Fibroblast of lung (primary cell): ENCODE data around the gene AP4E1. TPM values are rescaled to one million over a fixed set of nuclear protein-coding genes. Genes with fewer than 3 reads are reported as not detected.

Experiments
- DNase-seq, 2 donors: peaks; one replicate each; pipeline versions ENCODE4 v3.0.0 to v3.0.0-alpha.2; 2010; ENCODE audit warnings: low read depth in 2 of 2
- H2AFZ ChIP-seq: 2 replicates; pipeline ENCODE4 v1.5.1; 2012; ENCODE audit warnings: low read length, control low read depth, inconsistent platforms
- H3K27ac ChIP-seq: 2 replicates; pipeline ENCODE4 v1.5.1; 2011; ENCODE audit warnings: low read length, control low read depth; ENCODE audit not compliant: insufficient read depth
- H3K27me3 ChIP-seq: 2 replicates; pipeline ENCODE4 v1.5.1; 2011; ENCODE audit warnings: mild to moderate bottlenecking, low read length; ENCODE audit not compliant: control insufficient read depth, insufficient read depth
- H3K36me3 ChIP-seq: 2 replicates; pipeline ENCODE4 v1.5.1; 2011; ENCODE audit warnings: low read length; ENCODE audit not compliant: control insufficient read depth, insufficient read depth
- H3K4me1 ChIP-seq: 2 replicates; pipeline ENCODE4 v1.5.1; 2011; ENCODE audit warnings: low read length; ENCODE audit not compliant: control insufficient read depth, insufficient read depth; ENCODE audit errors: extremely low read depth
- H3K4me2 ChIP-seq: 2 replicates; pipeline ENCODE4 v1.5.1; 2011; ENCODE audit warnings: low read length, control low read depth; ENCODE audit not compliant: insufficient read depth; ENCODE audit errors: extremely low read depth
- H3K4me3 ChIP-seq, 4 experiments: fragments of 200-600 bp in 1 of 4; sonication (generic) in 1 of 4; replicated peaks in 1 of 4; 2 replicates each; pipeline ENCODE4 v1.5.1; 2011 to 2016; ENCODE audit warnings: low read length in 4 of 4, low read depth in 3 of 4, mild to moderate bottlenecking in 3 of 4, control low read depth in 2 of 4, inconsistent platforms in 1 of 4, mixed read lengths in 1 of 4; ENCODE audit not compliant: insufficient read depth in 1 of 4; ENCODE audit errors: control extremely low read depth in 1 of 4
- H3K79me2 ChIP-seq: 2 replicates; pipeline ENCODE4 v1.5.1; 2012; ENCODE audit warnings: mild to moderate bottlenecking, low read length, inconsistent platforms; ENCODE audit not compliant: control insufficient read depth, insufficient read depth
- H3K9ac ChIP-seq: 2 replicates; pipeline ENCODE4 v1.5.1; 2011; ENCODE audit warnings: mild to moderate bottlenecking, low read length, control low read depth; ENCODE audit not compliant: insufficient read depth
- H3K9me3 ChIP-seq: 2 replicates; pipeline ENCODE4 v1.5.1; 2012; ENCODE audit warnings: low read depth, low read length; ENCODE audit not compliant: control insufficient read depth, insufficient read depth
- H4K20me1 ChIP-seq: 2 replicates; pipeline ENCODE4 v1.5.1; 2011; ENCODE audit warnings: low read length; ENCODE audit not compliant: control insufficient read depth, insufficient read depth; ENCODE audit errors: extremely low read depth
- EZH2 ChIP-seq: IDR thresholded peaks from 2 replicates; pipeline ENCODE4 v1.5.1; 2012; ENCODE audit warnings: low read length, control low read depth, mild to moderate bottlenecking; ENCODE audit errors: missing control alignments
- polyA minus RNA-seq: library from RNA; depleted of rRNA, polyadenylated mRNA; stranded (reverse); fragments of >200 nt; gene quantifications from 2 replicates; pipeline ENCODE4 v1.2.3, GENCODE V29; 2011; ENCODE audit warnings: low replicate concordance
- polyA plus RNA-seq, 2 donors: library from polyadenylated mRNA; depleted of rRNA in 1 of 2; stranded (reverse) in 1 of 2; unstranded in 1 of 2; fragments of >200 nt; gene quantifications; 2 replicates each; pipeline ENCODE4 v1.2.1, GENCODE V29; 2011 to 2012; ENCODE audit warnings: missing spikeins in 1 of 2
- total RNA-seq: library from RNA; depleted of rRNA; stranded (reverse); fragments of >200 nt; gene quantifications from 2 replicates; pipeline ENCODE4 v1.2.1, GENCODE V29; 2014
- TF ChIP-seq, protein P1 (sequence below), 2 donors: IDR thresholded peaks in 1 of 2; conservative IDR thresholded peaks in 1 of 2; 1 replicate in 1 of 2; 2 replicates in 1 of 2; pipeline ENCODE4 v1.5.1; 2011 to 2012; ENCODE audit warnings: low read length in 2 of 2, control low read depth in 1 of 2, inconsistent platforms in 1 of 2, low read depth in 1 of 2, mild to moderate bottlenecking in 1 of 2

Gene AP4E1
- total RNA-seq, result 14.4 and 19.7 TPM in 2 replicates
- 7.2 and 7.3 TPM in 2 replicates for polyA plus RNA-seq
- 6.6 and 7.6 TPM in 2 replicates for polyA plus RNA-seq (2012)
- polyA minus RNA-seq, result 2.5 and 2.8 TPM in 2 replicates

DNA sequence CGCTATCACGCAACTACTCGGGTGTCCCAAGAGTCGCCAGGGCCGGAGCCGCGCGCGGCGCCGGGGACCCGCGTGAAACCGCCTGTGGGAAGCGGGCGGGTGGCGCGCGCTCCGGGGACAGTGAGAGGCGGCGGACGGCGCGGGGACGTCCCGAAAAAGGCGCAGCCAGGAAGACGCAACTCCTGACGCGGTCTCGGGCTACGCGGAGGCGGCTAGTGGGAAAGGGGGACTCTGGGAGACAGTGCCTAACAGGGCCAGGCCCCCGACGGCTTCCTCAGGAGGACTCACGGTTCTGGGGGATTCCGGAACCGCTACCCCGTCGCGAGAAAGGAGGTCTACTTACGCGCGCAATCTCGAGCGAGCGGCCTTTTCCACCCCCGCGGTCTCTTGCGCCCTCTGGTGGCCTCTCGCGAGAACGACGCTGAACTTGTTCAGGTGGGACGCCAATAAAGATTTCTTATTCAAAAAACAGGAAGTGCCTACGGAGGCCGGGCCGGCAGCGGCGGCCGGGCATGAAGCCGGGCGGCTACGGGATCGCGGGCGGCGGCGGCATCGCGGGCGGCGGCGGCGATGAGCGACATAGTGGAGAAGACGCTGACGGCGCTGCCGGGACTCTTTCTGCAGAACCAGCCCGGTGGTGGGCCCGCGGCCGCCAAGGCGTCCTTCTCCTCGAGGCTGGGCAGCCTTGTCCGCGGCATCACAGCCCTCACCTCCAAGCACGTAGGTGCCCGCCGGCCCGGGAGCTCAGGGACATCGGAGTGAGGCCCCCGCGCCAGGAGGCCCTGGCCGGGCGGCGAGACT is at the start of gene AP4E1:
Gene AP4E1, plus strand, starts transcription at position 475 of the 801 bp plus-strand sequence. Its CDS starts 96 bp downstream, at position 571.
- Histone ChIP-seq H3K4me2 (peak within 1 kb of the TSS; percentile 99), H4K20me1 (no peaks in the 10 kb centered on the region), H2AFZ (peak within 1 kb of the TSS; percentile 99), H3K9ac (peak within 1 kb of the TSS; percentile 91), H3K9me3 (no peaks in the 10 kb centered on the region), H3K79me2 (peaks cover 9% of the 10 kb centered on the region), H3K36me3 (no peaks in the 10 kb centered on the region), H3K27ac (peak within 1 kb of the TSS; percentile 87), H3K27me3 (no peaks in the 10 kb centered on the region), H3K4me3 (peak within 1 kb of the TSS; percentile 75 to 97 (median 94)), H3K4me1 (peaks cover 9% of the 10 kb centered on the region)
- TF ChIP-seq EZH2, result no peak
- TF ChIP-seq, protein P1, sequence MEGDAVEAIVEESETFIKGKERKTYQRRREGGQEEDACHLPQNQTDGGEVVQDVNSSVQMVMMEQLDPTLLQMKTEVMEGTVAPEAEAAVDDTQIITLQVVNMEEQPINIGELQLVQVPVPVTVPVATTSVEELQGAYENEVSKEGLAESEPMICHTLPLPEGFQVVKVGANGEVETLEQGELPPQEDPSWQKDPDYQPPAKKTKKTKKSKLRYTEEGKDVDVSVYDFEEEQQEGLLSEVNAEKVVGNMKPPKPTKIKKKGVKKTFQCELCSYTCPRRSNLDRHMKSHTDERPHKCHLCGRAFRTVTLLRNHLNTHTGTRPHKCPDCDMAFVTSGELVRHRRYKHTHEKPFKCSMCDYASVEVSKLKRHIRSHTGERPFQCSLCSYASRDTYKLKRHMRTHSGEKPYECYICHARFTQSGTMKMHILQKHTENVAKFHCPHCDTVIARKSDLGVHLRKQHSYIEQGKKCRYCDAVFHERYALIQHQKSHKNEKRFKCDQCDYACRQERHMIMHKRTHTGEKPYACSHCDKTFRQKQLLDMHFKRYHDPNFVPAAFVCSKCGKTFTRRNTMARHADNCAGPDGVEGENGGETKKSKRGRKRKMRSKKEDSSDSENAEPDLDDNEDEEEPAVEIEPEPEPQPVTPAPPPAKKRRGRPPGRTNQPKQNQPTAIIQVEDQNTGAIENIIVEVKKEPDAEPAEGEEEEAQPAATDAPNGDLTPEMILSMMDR (conservative IDR thresholded peaks at IDR 0.05 in 1 of 2, IDR thresholded peaks at IDR 0.05 in 1 of 2; ENCODE audit: low read depth in 1 of 2, low read length in 2 of 2), result peak; percentile 79 to 87
- peak; percentile 91 to 95 for DNase-seq

DNA sequence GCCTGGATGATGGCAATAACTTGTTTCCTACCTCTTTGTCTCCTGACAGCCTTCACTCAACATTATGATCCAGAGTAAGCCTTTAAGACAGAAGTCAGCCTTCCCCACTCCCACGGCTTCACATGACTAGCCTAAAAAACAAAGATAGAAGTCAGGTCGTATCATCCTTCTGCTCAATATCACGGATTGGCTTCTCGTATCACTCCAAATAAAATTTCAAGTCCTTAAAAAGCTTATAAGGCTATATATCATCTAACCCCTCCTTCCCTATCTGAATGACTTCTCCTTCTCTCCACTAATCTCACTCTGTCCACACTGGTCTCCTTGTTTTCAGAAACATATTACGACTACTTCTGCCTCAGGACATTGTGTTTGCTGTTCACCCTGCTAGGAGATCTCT is 47.7 kb upstream of the AP4E1 start:
- Histone ChIP-seq H3K4me2 (no peak overlapping the region), H3K27ac (no peak overlapping the region), H3K79me2 (no peaks in the 10 kb centered on the region), H3K36me3 (no peaks in the 10 kb centered on the region), H3K4me1 (no peaks in the 10 kb centered on the region), H3K9me3 (no peaks in the 10 kb centered on the region), H3K27me3 (peaks cover 5% of the 10 kb centered on the region), H2AFZ (no peak overlapping the region), H3K9ac (no peak overlapping the region), H3K4me3 (no peak overlapping the region), H4K20me1 (no peaks in the 10 kb centered on the region)
- no peak for DNase-seq
- no peak for TF ChIP-seq EZH2
- TF ChIP-seq, protein P1 (conservative IDR thresholded peaks at IDR 0.05 in 1 of 2, IDR thresholded peaks at IDR 0.05 in 1 of 2; ENCODE audit: low read depth in 1 of 2, low read length in 2 of 2), result no peak

DNA sequence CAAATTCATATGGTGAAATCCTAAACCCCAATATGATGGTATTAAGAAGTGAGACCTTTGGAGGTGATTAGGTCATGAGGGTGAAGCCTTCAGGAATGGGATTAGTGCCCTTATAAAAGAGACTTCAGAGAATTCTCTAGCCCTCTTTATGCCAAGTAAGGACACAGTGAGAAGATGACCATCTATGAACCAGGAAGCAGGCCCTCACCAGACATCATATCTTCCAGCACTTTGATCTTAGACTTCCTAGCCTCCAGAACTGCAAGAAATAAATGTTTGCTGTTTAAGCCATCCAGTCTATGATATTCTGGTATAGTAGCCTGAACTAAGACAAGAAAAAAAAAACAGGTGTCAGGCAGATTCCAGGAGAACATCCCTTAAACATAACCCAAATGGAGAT is 45.9 kb upstream of the AP4E1 start:
- Histone ChIP-seq H3K9ac (no peak overlapping the region), H3K4me2 (no peak overlapping the region)

More for the DNA sequence above, 45.9 kb upstream of the AP4E1 start:
- Histone ChIP-seq H3K79me2 (no peaks in the 10 kb centered on the region), H3K27ac (no peak overlapping the region), H3K4me1 (no peaks in the 10 kb centered on the region), H2AFZ (no peak overlapping the region), H3K9me3 (no peaks in the 10 kb centered on the region), H3K4me3 (no peak overlapping the region), H4K20me1 (no peaks in the 10 kb centered on the region), H3K27me3 (peaks cover 2% of the 10 kb centered on the region), H3K36me3 (no peaks in the 10 kb centered on the region)
- DNase-seq, result no peak
- TF ChIP-seq, protein P1 (conservative IDR thresholded peaks at IDR 0.05 in 1 of 2, IDR thresholded peaks at IDR 0.05 in 1 of 2; ENCODE audit: low read depth in 1 of 2, low read length in 2 of 2), result no peak
- no peak for TF ChIP-seq EZH2
